Fibroblast of skin of scalp (primary cell): ENCODE data around the gene NET1.
"Not testable (repeated sequence)": the region's sequence is repeated elsewhere in the genome, so short reads cannot be mapped to it uniquely, and the experiment has no call there.

Experiments
- DNase-seq: peaks from one replicate; pipeline ENCODE4 v3.0.0-alpha.2; 2013

NET1 gene

GRCh38 chr10:5399332-5399731 is 13.0 kb upstream of the NET1 start:
- no peak for DNase-seq

- DNase-seq = no peak
Observed at GRCh38 chr10:5400468-5401240, 11.7 kb upstream of the NET1 start.

GRCh38 chr10:5402798-5403197 is 9.6 kb upstream of the NET1 start:
- DNase-seq = no peak

GRCh38 chr10:5404208-5405041 is 7.9 kb upstream of the NET1 start, which contains the start of gene TUBAL3:
TSS of gene TUBAL3 (minus strand) at chr10:5404828. CDS start at chr10:5404792, 36 bp downstream.
- no peak for DNase-seq

GRCh38 chr10:5406918-5407317 is 5.4 kb upstream of the NET1 start:
- no peak for DNase-seq

- not testable (repeated sequence) for DNase-seq
Observed at GRCh38 chr10:5410787-5411186, 1.6 kb upstream of the NET1 start.

GRCh38 chr10:5411941-5412276 is 448 bp upstream of the NET1 start:
- no peak for DNase-seq

- DNase-seq = peak; percentile 41
Observed at GRCh38 chr10:5413012-5413938, 918 bp downstream of the NET1 start.

- no peak for DNase-seq
Observed at GRCh38 chr10:5416981-5417380, 4.6 kb downstream of the NET1 start.

GRCh38 chr10:5418584-5418983 is 6.2 kb downstream of the NET1 start:
- no peak for DNase-seq

GRCh38 chr10:5419466-5420094 is 7.2 kb downstream of the NET1 start:
- no peak for DNase-seq

GRCh38 chr10:5423771-5424170 is 11.4 kb downstream of the NET1 start:
- peak; percentile 38 for DNase-seq

- DNase-seq = no peak
Observed at GRCh38 chr10:5424751-5425150, 12.4 kb downstream of the NET1 start.

GRCh38 chr10:5428133-5428532 is 15.8 kb downstream of the NET1 start:
- no peak for DNase-seq

- DNase-seq = no peak
Observed at GRCh38 chr10:5433182-5433581, 20.8 kb downstream of the NET1 start.

- DNase-seq = peak; percentile 91
Observed at GRCh38 chr10:5434017-5434753, 21.8 kb downstream of the NET1 start.

- DNase-seq = no peak
Observed at GRCh38 chr10:5435328-5435727, 23.0 kb downstream of the NET1 start.

GRCh38 chr10:5440206-5440605 is 27.8 kb downstream of the NET1 start:
- no peak for DNase-seq

- DNase-seq = no peak
Observed at GRCh38 chr10:5441106-5441505, 28.7 kb downstream of the NET1 start.

- peak; percentile 49 for DNase-seq
Observed at GRCh38 chr10:5442065-5442989, 30.0 kb downstream of the NET1 start.
